Dedifferentiated amniotic fluid mesenchymal stem cell (primary cell): ENCODE results near the gene SPSB1.

Experiments used
- DNase-seq: peaks from one replicate; pipeline ENCODE4 v3.0.0-alpha.2; 2016; ENCODE audit errors: extremely low spot score

The SPSB1 gene

GRCh38 chr1:9292361-9293240 lies at the start of gene SPSB1:
TSS of gene SPSB1 (plus strand) at chr1:9292894. CDS start at chr1:9355892, 62,998 bp downstream.
- DNase-seq, result peak; percentile 74

- no peak for DNase-seq
Observed at GRCh38 chr1:9243066-9243739, 49.5 kb upstream of the SPSB1 start.

- DNase-seq, result no peak
Observed at GRCh38 chr1:9244501-9245229, 48.0 kb upstream of the SPSB1 start.

GRCh38 chr1:9245230-9245619 lies 47.5 kb upstream of the SPSB1 start:
- DNase-seq, result no peak

- no peak for DNase-seq
Observed at GRCh38 chr1:9245661-9246060, 47.0 kb upstream of the SPSB1 start.

GRCh38 chr1:9246215-9246614 lies 46.5 kb upstream of the SPSB1 start:
- DNase-seq, result no peak

GRCh38 chr1:9246841-9247785 lies 45.6 kb upstream of the SPSB1 start:
- DNase-seq, result no peak

- no peak for DNase-seq
Observed at GRCh38 chr1:9247894-9248293, 44.8 kb upstream of the SPSB1 start.

- no peak for DNase-seq
Observed at GRCh38 chr1:9248341-9249262, 44.1 kb upstream of the SPSB1 start.

GRCh38 chr1:9249263-9249533 lies 43.5 kb upstream of the SPSB1 start:
- DNase-seq, result no peak

GRCh38 chr1:9249534-9250410 lies 42.9 kb upstream of the SPSB1 start:
- DNase-seq, result no peak

GRCh38 chr1:9250411-9251381 lies 42.0 kb upstream of the SPSB1 start:
- DNase-seq, result no peak

- no peak for DNase-seq
Observed at GRCh38 chr1:9251501-9251900, 41.2 kb upstream of the SPSB1 start.

- no peak for DNase-seq
Observed at GRCh38 chr1:9253004-9253403, 39.7 kb upstream of the SPSB1 start.

GRCh38 chr1:9253453-9254105 lies 39.1 kb upstream of the SPSB1 start:
- DNase-seq, result peak; percentile 44

GRCh38 chr1:9256332-9256731 lies 36.4 kb upstream of the SPSB1 start:
- no peak for DNase-seq

GRCh38 chr1:9257851-9258250 lies 34.8 kb upstream of the SPSB1 start:
- no peak for DNase-seq

- no peak for DNase-seq
Observed at GRCh38 chr1:9258629-9259028, 34.1 kb upstream of the SPSB1 start.
